Erythroblast (primary cell): ENCODE measurements around the gene GSTM2.

Experiments
- GATA1 ChIP-seq: IDR thresholded peaks from 2 replicates; pipeline ENCODE4 v1.6.1; 2011; ENCODE audit warnings: low read depth, mild to moderate bottlenecking, control low read depth, low read length, moderate library complexity
- POLR2A ChIP-seq: IDR thresholded peaks from 2 replicates; pipeline ENCODE4 v1.6.1; 2011; ENCODE audit warnings: mild to moderate bottlenecking, low read length

DNA sequence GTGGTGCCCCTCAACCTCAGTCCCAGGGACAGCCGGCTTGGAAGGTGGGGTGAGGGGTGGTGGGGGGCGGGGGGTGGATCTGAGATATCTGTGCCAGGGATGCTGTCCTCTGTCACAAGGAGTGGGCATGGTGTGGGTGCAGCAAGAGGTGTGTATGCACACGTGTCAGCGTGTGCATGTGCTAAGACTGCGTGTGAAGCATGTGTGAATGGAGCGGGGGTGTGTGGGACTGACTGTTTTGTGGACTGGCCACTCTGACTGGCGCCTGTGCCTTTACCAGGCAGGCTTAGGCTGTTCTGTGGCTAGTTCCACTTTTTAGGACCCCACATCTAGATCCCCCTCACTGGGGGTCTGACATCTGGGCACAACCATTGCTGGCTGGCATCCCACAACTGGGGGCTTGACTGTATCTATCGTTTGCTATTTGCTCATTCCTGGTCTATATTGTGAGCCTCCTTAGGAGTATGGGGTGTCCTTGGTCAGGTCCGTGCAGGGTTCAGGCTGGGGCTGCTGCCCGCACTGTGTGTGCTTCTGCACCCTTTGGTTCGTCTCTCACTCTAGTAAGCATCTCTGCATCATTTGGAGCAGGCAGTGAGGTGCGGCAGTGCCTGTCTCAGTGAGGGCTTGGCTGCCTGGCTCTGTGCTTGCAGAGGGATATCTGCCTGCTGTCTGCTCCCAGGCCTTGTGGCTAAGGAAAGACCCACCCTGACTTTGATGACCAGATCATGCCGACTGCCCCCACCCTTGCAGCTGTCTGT is 46.3 kb upstream of the GSTM2 start:
- TF ChIP-seq POLR2A, result no peak
- no peak for TF ChIP-seq GATA1
